Fibroblast of mammary gland (primary cell): ENCODE measurements around the gene AGBL4.

Experiments
- DNase-seq: peaks from one replicate; pipeline ENCODE4 v3.0.0-alpha.2; 2010; ENCODE audit warnings: low read depth
- H3K4me3 ChIP-seq: 2 replicates; pipeline ENCODE4 v1.5.1; 2011; ENCODE audit warnings: low read depth, mild to moderate bottlenecking, low read length, moderate library complexity; ENCODE audit not compliant: control insufficient read depth
- CTCF ChIP-seq: conservative IDR thresholded peaks from 2 replicates; pipeline ENCODE4 v1.5.1; 2011; ENCODE audit warnings: low read depth, low read length, inconsistent platforms; ENCODE audit not compliant: control insufficient read depth, insufficient read depth

AGBL4 gene

DNA sequence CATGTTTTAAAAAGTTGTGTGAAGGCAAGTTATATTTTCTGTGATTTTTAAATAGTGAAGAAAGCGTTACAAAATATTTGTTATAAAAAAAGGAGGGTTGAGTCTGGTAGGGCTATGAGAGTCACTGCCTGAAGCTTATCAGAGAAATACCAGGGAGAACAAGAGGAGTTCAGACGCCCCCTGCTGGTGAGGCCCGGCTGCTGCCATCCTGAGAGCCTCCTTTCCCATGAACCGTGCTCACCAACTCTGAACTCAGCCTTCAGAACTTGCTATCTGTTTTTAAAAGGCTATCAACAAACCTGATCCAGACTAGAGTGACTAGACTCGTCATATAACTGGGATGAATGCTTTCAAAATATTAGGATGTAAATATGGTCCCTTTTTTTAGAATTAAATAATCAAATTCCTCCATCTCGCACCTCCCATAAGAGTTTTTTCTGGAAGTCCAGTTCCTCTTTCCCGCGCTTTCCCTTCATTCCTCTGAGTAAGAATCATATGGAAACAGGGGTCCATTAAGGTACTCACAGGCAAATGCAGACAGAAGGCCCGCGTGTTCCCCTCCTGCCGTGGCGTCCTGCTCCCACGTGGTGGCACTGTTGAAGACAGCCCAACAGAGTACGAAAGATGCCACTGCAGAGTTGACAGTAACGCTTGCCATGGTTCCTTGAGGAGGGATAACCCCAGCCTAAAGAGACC is 1525.5 kb downstream of the AGBL4 start:
- DNase-seq = peak; percentile 73
- peak; percentile 98 for TF ChIP-seq CTCF

GRCh38 chr1:48495911-48496310 is 1527.8 kb downstream of the AGBL4 start:
- H3K4me3 ChIP-seq = no peak overlapping the region
- DNase-seq = no peak
- TF ChIP-seq CTCF = no peak

More for the DNA sequence above, 1525.5 kb downstream of the AGBL4 start:
- no peak overlapping the region for H3K4me3 ChIP-seq

- no peak for TF ChIP-seq CTCF
- no peak for DNase-seq
Observed at GRCh38 chr1:48495166-48495565, 1528.6 kb downstream of the AGBL4 start.

GRCh38 chr1:48493970-48494769 is 1529.6 kb downstream of the AGBL4 start:
- no peak for TF ChIP-seq CTCF
- DNase-seq = peak; percentile 92
- H3K4me3 ChIP-seq = no peak overlapping the region

More at GRCh38 chr1:48495166-48495565, 1528.6 kb downstream of the AGBL4 start:
- H3K4me3 ChIP-seq = no peak overlapping the region

DNA sequence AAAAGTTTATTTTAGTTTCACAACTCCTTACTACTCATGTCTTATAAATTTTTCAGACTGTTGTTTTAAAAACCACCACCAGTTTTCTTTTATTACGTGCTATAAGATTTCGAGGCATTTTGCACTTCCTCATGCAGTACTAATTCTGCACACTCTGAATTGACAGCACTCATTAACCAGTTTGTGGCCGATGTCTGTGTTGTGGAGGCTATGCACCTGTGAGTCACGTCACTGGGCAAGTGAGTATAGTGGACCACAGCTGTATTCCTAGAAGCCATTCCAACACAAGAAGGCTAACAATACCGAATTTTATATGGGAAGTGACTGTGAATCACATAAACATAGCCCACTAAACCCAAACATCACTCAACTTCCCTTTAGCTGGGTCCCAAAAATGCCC is 1530.7 kb downstream of the AGBL4 start:
- no peak for TF ChIP-seq CTCF
- no peak overlapping the region for H3K4me3 ChIP-seq
- DNase-seq = no peak

- TF ChIP-seq CTCF = no peak
- no peak overlapping the region for H3K4me3 ChIP-seq
- no peak for DNase-seq
Observed at GRCh38 chr1:48492392-48492791, 1531.4 kb downstream of the AGBL4 start.
